ENCODE data around the gene KIF5A.
A peak's percentile ranks its signal among the peaks of the same experiment; 100 is the strongest.

Gene KIF5A

DNA sequence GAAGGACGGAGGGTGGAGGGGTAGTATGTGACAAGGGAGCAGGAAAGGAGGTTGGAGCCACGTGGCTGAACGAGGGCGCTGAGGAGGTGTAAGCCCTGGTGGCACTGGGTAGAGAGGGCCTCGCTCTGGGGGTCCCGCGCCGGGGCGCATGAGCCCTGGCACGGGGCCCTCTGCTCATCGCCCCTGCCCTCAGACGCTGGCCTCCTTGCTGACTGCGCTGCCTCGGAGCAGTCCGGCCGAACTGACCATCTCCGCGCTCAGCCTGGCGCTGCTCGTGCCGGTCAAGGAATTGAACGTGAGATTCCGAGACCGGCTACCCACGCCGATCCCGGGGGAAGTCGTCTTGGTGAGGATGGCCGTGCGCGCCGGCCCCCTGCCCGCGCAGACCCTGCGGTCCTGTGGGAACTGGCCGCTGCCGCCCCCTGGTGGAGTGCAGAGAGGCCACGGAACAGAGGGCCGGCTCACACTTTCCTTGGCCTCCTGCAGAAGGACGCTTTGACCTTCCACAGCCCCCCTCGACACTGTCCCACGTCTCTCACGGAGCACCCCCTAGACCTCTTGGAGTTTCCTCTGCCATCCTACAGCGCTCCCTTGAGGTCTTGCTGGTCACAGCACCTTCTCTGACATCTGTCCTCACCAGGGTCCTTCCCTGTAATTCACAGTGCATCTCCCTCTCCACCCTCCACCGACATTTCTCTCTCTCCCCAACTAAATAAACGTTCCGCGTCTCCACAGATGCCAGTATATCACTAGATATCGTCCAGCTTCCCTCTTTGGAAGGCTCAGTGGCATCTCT lies 71.9 kb downstream of the KIF5A start:
- DNase-seq: peak; percentile 82

DNA sequence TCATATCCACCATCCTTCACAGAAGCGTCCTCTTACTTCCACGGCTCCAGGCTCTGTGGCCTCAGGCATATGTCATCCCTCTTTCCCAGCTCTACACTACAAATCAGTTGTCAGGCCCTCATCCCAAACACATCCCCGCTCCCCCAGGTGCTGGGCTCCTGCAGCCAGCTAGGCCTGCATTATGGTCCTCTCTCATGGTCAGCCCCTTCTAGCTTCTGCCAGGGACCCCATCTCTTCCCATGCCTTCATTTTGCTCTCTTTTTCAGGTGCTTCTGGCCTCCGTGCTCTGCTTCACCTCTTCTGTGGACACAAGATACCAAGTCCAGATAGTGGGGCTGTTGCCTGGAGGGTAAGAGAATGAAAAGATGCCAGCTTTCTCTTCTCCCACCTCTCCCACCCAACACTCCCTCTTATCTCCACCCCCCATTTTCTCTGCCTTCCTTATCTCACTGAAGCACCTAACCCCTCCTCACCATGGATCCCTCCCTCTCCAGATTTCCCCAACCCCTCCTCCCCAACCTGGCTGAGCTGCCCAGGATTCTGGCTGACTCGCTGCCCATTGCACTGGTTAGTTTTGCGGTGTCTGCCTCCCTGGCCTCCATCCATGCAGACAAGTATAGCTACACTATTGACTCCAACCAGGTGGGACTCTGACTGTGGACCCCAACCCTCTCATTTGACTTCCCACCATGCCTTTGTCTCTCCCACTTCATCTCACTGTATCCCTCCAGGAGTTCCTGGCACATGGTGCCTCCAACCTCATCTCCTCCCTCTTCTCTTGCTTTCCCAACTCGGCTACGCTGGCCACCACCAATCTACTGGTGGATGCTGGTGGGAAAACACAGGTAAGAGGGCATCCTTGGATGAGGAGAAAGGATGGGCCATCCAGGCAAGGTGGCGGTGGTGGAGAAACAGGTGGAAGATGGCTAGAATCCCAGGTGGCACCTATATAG lies 72.7 kb downstream of the KIF5A start:
- no peak for DNase-seq

DNA sequence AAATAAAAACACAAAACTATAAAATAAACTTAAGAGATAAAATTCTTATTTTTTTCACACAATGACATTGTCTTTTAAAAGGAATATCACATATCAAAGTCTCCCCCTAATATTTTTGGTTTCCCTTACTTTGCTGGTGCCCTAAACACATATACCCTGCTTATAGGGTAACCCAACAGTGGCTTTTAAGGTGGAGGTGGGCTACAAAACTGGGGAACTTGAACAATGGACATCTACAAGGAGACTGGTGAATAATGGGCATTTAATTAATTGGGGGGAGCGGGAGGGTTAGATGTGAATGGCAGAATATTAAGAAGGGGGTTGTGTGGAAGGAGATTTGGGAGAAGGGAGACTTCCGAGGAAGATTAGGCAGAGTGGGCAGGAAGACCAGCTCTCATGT lies 73.5 kb downstream of the KIF5A start:
- no peak for DNase-seq

- no peak for DNase-seq
Measured at GRCh38 chr12:57623811-57624390, 74.1 kb downstream of the KIF5A start.

DNA sequence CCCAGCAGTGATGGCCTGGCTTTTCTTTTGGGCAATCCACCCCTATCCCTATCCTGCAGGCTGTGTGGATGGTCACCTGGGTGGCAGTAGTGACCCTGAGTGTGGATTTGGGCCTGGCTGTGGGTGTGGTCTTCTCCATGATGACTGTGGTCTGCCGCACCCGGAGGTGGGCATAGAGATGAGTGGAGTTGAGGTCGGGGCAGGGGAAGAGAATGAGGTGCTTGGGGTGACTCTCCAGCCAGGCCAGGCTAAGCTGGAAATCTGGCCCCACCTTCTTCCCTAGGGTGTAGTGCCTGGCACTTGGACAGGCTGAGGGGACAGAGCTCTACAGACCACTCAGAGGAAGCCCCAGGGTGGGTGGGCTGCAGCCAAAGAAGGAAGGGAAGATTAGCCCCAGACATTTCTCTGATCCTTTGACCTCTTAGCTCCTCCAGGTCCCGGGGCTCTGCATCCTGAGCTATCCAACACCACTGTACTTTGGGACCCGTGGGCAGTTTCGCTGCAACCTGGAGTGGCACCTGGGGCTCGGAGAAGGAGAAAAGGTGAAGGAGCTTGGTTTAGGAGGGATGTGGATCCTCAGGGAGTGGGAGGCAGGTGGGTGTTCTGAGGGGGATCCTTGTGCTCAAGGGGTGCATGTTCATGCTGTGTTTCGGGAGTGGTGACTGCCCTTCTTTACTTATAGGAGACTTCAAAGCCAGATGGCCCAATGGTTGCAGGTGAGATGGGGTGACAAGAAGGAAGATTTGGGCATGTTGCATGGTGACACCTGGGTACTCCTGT lies 74.8 kb downstream of the KIF5A start:
- DNase-seq: no peak

GRCh38 chr12:57625261-57626032 lies 75.6 kb downstream of the KIF5A start:
- DNase-seq: no peak

- DNase-seq: no peak
Measured at GRCh38 chr12:57626111-57626920, 76.5 kb downstream of the KIF5A start.

DNA sequence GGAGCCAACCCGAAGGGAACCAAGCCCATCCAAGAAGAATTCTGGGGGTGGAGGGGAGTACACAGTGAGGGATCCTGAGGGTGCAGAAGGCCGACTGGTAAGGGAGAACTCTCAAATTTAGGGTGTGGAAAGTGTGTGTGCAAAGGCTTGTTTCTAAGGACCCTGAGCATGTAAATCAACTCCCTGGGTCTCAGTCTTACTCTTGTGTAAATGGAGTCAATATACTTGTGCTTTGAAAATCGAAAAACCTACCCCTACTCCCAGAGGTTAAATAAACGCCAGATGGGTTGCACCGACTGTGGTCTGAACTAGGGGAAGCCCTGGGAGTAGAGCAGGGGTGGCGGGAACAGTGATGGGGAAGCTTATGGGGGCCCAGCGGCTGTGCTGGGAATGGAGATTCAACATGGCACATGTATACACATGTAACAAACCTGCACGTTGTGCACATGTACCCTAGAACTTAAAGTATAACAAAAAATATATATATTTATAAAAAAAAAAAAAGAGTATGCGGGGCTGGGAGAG lies 77.1 kb downstream of the KIF5A start:
- DNase-seq: no peak

- DNase-seq: peak; percentile 44
Measured at GRCh38 chr12:57627501-57628279, 77.8 kb downstream of the KIF5A start.

DNA sequence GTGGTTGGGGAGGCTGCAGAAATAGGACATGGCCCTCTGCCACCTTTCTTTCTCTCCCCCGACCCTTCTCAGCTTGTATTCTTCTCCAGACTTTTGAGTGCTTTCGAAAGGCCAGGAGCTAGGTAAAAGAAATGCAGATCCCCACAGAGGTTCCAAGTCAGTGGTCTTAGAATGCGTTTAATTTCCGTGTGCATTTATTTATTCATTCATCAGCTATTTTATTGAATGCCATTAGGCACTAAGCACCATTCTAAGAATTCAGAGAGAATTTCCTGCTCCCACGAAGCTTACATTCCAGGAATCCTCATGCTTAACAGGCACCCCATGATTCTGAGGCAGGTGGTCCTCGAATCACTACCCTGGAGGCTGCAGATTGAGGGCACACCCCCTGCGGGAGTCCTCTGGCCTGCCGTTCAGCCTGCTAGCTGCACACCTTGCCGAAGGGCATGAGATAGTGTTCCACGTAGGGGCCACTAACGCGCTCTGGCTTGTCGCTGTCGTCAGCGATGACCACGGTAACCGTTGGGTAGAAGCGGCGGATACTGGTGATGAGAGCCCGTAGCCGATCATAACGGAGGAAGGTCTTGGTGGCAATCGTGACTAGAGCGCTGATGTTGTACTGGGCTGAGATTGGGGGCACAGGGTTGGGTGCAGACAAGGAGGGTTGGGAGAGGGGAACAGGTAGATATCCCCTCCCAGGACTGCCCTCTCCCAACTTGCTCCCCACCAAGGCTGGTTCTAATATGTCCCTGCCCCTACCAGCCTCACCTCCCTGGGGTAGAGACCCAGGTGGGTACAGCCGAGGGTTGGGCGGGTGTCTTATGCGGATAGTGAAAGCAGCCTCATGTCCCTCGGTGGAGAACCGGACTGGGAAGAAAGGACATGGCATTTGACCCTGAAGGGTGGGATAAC lies 78.7 kb downstream of the KIF5A start:
- DNase-seq: no peak

DNA sequence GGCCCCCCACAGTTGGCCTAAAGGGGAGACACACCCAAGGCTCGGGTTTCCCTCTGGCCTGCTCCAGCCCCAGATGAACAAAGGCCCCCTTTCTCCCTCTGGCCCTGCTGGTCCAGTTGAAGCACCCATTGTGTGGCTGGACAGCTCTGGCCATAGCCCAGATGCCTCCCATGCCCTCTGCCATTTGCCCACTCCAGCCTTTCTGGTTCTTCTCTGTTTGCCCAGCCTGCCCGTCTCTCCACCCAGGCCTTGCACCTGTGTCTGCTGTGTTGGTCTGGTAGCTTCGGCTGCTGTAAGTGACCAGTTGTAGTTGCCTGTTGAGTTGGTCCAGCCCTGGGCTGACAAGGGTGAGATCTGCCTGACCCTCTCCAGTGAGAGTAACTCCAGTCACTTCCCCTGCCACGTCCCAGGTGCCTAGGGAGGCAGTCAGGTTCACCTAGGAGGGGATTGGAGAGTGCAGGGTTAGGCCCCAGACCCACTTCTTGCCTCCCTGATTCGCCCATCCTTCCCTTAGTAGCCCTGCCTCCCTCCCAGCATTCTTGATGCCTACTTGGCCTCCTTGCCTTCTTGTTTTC lies 80.1 kb downstream of the KIF5A start:
- no peak for DNase-seq

DNA sequence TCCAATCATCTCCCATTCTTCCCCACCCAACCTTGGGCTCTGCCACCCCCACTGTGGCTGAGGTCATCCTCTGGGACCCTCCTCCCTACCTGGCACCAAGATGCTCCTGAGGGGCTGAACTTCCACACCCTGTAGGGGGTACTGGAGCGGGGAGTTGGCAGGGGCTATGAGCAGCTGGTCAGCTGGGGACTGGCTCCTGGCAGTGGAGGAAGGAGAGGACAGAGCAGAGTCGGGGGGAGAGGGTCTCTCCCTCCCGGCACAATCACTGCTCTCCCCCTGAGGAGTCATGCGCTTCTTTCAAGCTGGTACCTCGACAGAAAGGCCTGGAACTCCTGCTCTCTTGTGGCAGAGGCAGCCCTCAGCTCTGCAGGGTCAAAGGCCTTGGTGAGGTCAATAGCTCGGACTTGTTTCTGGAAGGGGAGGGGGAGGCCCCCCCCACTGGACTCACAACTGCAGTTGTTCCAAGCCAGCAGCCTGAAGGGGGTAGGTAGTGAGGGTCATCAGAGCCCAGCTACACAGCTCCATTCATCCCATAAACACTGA lies 81.1 kb downstream of the KIF5A start:
- peak; percentile 18 for DNase-seq

DNA sequence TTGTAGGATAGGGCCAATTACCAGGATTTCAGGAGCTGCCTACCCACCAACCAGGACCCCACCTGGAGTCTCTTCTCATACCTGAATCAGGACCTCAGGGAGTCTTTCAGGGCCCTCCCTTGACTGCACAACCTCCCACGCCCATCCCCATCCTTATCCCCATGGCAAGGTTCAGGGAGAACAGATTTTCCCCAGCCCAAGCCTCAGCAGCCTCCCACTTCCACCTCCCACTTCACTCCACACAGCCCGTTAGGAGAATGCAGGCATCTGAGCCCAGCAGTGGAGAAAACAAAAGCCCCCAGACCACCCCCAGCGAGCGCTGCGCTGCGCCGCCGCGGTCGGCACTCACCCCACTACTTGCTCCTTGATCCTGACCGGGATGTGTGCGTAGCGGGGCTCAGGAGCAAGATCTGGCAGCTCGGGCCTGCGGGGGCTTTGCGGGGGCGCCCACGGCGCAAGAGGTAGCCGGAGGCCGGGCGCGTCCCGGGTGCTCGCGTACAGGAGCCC lies 81.8 kb downstream of the KIF5A start:
- no peak for DNase-seq

GRCh38 chr12:57632073-57632957 lies 82.5 kb downstream of the KIF5A start:
- no peak for DNase-seq

DNA sequence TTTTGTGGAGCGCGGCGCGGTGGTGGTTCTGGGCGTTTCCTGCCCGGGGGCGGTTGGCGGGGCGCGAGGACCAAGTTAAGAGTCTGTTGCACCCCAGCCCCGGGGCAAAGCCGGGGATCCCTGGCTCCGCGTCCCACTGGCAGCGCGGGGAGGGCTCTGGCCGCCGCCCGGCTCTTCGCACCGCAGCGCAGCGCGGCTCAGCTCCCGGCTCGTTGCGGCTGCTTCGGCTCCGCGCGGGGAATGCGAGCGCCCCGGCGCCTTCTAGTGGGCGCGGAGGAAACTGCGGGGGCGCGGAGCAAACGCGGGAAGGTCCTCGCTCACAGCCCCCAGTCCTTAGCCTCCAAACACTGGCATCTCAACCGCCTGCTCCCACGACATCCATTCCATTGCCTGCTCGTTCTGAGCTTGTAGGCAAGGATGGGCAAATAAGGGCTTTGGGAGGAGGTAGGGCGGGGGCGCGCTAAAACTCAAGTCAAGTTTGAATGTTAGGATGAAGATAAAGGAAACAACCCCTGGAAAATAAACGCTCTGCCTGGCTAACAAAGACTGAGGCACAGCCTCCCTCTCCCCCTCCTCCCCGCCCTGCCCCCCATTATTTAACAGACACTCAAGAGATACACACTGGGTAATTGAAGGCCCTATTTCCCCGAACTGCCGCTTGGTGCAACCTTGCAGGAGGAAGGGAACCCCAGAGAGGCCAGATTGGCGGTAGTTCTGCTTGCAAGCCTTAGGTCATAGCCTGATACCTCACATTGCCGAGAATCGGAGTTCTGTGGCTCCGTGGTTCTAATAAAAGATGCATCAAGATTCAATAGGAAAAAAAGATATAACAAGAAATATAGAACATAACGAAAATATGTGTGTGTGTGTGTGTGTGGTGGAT lies 83.4 kb downstream of the KIF5A start, which contains the start of gene B4GALNT1:
B4GALNT1 (minus strand) TSS at position 244 of the 883 bp plus-strand sequence. CDS start 1,069 bp downstream, outside the sequence.
- peak; percentile 83 for DNase-seq
